MM.1S (cell line): ENCODE measurements around the gene PLOD1.

ENCODE experiments used
- DNase-seq: peaks from one replicate; pipeline ENCODE4 v3.0.0-alpha.2; 2015
- H2AFZ ChIP-seq: fragments of 300-600 bp; sonication (generic); 2 replicates; pipeline ENCODE4 v1.6.0; 2016; ENCODE audit warnings: antibody characterized with exemption, low read length
- H3F3A ChIP-seq: fragments of 300-600 bp; sonication (generic); 2 replicates; pipeline ENCODE4 v1.6.1; 2016; ENCODE audit warnings: mild to moderate bottlenecking, antibody characterized with exemption, low read length, moderate library complexity, mixed read lengths; ENCODE audit not compliant: insufficient read depth
- H3K27ac ChIP-seq: fragments of 300-600 bp; sonication (generic); 2 replicates; pipeline ENCODE4 v1.5.1; 2016; ENCODE audit warnings: mild to moderate bottlenecking, low read length
- H3K27me3 ChIP-seq: fragments of 300-600 bp; sonication (generic); replicated peaks from 2 replicates; pipeline ENCODE4 v1.6.0; 2016; ENCODE audit warnings: low read length; ENCODE audit not compliant: insufficient read depth
- H3K36me3 ChIP-seq: fragments of 300-600 bp; sonication (generic); replicated peaks from 2 replicates; pipeline ENCODE4 v1.6.1; 2016; ENCODE audit warnings: mild to moderate bottlenecking, low read length, mixed read lengths; ENCODE audit not compliant: insufficient read depth
- H3K4me1 ChIP-seq: fragments of 300-600 bp; sonication (generic); 2 replicates; pipeline ENCODE4 v1.6.1; 2016; ENCODE audit warnings: low read length, mixed read lengths
- H3K4me2 ChIP-seq: fragments of 300-600 bp; sonication (generic); 2 replicates; pipeline ENCODE4 v1.6.0; 2016; ENCODE audit warnings: low read depth, low read length
- H3K4me3 ChIP-seq: fragments of 300-600 bp; sonication (generic); 2 replicates; pipeline ENCODE4 v1.5.1; 2016; ENCODE audit warnings: low read length, mixed read lengths
- H3K79me2 ChIP-seq: fragments of 300-600 bp; sonication (generic); 2 replicates; pipeline ENCODE4 v1.6.1; 2016; ENCODE audit warnings: mixed run types, low read length, mixed read lengths
- H3K9ac ChIP-seq: fragments of 300-600 bp; sonication (generic); 2 replicates; pipeline ENCODE4 v1.6.1; 2016; ENCODE audit warnings: low read length, mixed read lengths
- H3K9me2 ChIP-seq: fragments of 300-600 bp; sonication (generic); replicated peaks from 2 replicates; pipeline ENCODE4 v1.6.1; 2016; ENCODE audit warnings: mild to moderate bottlenecking, low read length, mixed read lengths; ENCODE audit not compliant: insufficient read depth
- H3K9me3 ChIP-seq: fragments of 300-600 bp; sonication (generic); replicated peaks from 2 replicates; pipeline ENCODE4 v1.6.1; 2016; ENCODE audit warnings: mild to moderate bottlenecking, low read length, mixed read lengths; ENCODE audit not compliant: insufficient read depth
- H4K20me1 ChIP-seq: fragments of 300-600 bp; sonication (generic); 2 replicates; pipeline ENCODE4 v1.6.1; 2016; ENCODE audit warnings: mild to moderate bottlenecking, low read length, moderate library complexity, mixed read lengths; ENCODE audit not compliant: insufficient read depth
- CTCF ChIP-seq: fragments of 300-600 bp; sonication (generic); IDR thresholded peaks from 2 replicates; pipeline ENCODE4 v1.5.1; 2016; ENCODE audit warnings: antibody characterized with exemption, low read length, mixed read lengths
- EZH2 ChIP-seq: fragments of 300-600 bp; sonication (generic); optimal IDR thresholded peaks from 2 replicates; pipeline ENCODE3; 2017; ENCODE audit warnings: low read depth, mild to moderate bottlenecking, antibody characterized with exemption, low read length, mixed read lengths
- EZH2phosphoT487 ChIP-seq: fragments of 300-600 bp; sonication (generic); IDR thresholded peaks from 2 replicates; pipeline ENCODE4 v1.6.1; 2018; ENCODE audit warnings: antibody characterized with exemption, low read length

Gene PLOD1

GRCh38 chr1:11984121-11984520, 49.6 kb downstream of the PLOD1 start:
- H4K20me1 ChIP-seq = no peaks in the 10 kb centered on the region
- no peak overlapping the region for H3K9ac ChIP-seq
- no peak overlapping the region for H3K4me3 ChIP-seq
- no peaks in the 10 kb centered on the region for H3K9me2 ChIP-seq
- no peak overlapping the region for H2AFZ ChIP-seq
- peaks cover 3% of the 10 kb centered on the region; the same call in 1 of the 2 replicates for H3K36me3 ChIP-seq
- peaks cover 80% of the 10 kb centered on the region for H3K79me2 ChIP-seq
- H3K27ac ChIP-seq = no peak overlapping the region
- no peaks in the 10 kb centered on the region for H3K27me3 ChIP-seq
- H3K4me2 ChIP-seq = no peak overlapping the region
- no peaks in the 10 kb centered on the region for H3K9me3 ChIP-seq
- H3F3A ChIP-seq = no peaks in the 10 kb centered on the region
- peaks cover 8% of the 10 kb centered on the region; the same call in 1 of the 2 replicates for H3K4me1 ChIP-seq
- DNase-seq = no peak
- no peak for TF ChIP-seq CTCF
- TF ChIP-seq EZH2 = no peak
- no peak for TF ChIP-seq EZH2phosphoT487

- Histone ChIP-seq H3K79me2 (peaks cover 83% of the 10 kb centered on the region), H3K4me1 (peaks cover 7% of the 10 kb centered on the region; the same call in 1 of the 2 replicates), H4K20me1 (no peaks in the 10 kb centered on the region), H3K9me2 (no peaks in the 10 kb centered on the region), H3K4me3 (no peak overlapping the region), H3F3A (no peaks in the 10 kb centered on the region), H3K4me2 (no peak overlapping the region), H3K36me3 (peaks cover 3% of the 10 kb centered on the region; the same call in 1 of the 2 replicates), H3K27me3 (no peaks in the 10 kb centered on the region), H3K9me3 (no peaks in the 10 kb centered on the region), H3K9ac (no peak overlapping the region), H2AFZ (no peak overlapping the region), H3K27ac (no peak overlapping the region)
- DNase-seq = no peak
- TF ChIP-seq EZH2phosphoT487 = no peak
- no peak for TF ChIP-seq CTCF
- no peak for TF ChIP-seq EZH2
Measured at GRCh38 chr1:11984576-11984975, 50.1 kb downstream of the PLOD1 start.

- H3K9ac ChIP-seq = no peak overlapping the region
- no peaks in the 10 kb centered on the region for H3K9me2 ChIP-seq
- DNase-seq = no peak
- H3K27me3 ChIP-seq = no peaks in the 10 kb centered on the region
- H3K27ac ChIP-seq = no peak overlapping the region
- no peaks in the 10 kb centered on the region for H4K20me1 ChIP-seq
- no peak for TF ChIP-seq EZH2
- TF ChIP-seq CTCF = no peak
- TF ChIP-seq EZH2phosphoT487 = no peak
- no peaks in the 10 kb centered on the region for H3K9me3 ChIP-seq
- peaks cover 88% of the 10 kb centered on the region for H3K79me2 ChIP-seq
- no peak overlapping the region for H3K4me2 ChIP-seq
- H3K4me1 ChIP-seq = 0 out of 2 replicates have a peak, but pooled peaks cover 5% of the 10 kb centered on the region
- H2AFZ ChIP-seq = no peak overlapping the region
- H3F3A ChIP-seq = no peaks in the 10 kb centered on the region
- H3K4me3 ChIP-seq = no peak overlapping the region
- peaks cover 3% of the 10 kb centered on the region; the same call in 1 of the 2 replicates for H3K36me3 ChIP-seq
Measured at GRCh38 chr1:11985171-11985570, 50.7 kb downstream of the PLOD1 start.
